Upper lobe of left lung (tissue), 4 donors: ENCODE measurements around the gene SHKBP1.

Experiments
- CTCF ChIP-seq, 6 experiments: fragments of 450-650 bp in 4 of 6; fragments of 200-600 bp in 2 of 6; sonication (generic) in 2 of 6; IDR thresholded peaks; one replicate each; pipeline ENCODE4 v1.5.1; 2016 to 2019; ENCODE audit warnings: antibody characterized with exemption in 6 of 6
- POLR2A ChIP-seq, 4 donors: fragments of 450-650 bp; IDR thresholded peaks; one replicate each; pipeline ENCODE4 v1.5.1; 2016 to 2017; ENCODE audit warnings: antibody characterized with exemption in 4 of 4, mild to moderate bottlenecking in 2 of 4
- POLR2AphosphoS5 ChIP-seq, 2 donors: sonication (generic); formaldehyde crosslinking; IDR thresholded peaks; one replicate each; pipeline ENCODE4 v1.5.1; 2017; ENCODE audit warnings: antibody characterized with exemption in 2 of 2

DNA sequence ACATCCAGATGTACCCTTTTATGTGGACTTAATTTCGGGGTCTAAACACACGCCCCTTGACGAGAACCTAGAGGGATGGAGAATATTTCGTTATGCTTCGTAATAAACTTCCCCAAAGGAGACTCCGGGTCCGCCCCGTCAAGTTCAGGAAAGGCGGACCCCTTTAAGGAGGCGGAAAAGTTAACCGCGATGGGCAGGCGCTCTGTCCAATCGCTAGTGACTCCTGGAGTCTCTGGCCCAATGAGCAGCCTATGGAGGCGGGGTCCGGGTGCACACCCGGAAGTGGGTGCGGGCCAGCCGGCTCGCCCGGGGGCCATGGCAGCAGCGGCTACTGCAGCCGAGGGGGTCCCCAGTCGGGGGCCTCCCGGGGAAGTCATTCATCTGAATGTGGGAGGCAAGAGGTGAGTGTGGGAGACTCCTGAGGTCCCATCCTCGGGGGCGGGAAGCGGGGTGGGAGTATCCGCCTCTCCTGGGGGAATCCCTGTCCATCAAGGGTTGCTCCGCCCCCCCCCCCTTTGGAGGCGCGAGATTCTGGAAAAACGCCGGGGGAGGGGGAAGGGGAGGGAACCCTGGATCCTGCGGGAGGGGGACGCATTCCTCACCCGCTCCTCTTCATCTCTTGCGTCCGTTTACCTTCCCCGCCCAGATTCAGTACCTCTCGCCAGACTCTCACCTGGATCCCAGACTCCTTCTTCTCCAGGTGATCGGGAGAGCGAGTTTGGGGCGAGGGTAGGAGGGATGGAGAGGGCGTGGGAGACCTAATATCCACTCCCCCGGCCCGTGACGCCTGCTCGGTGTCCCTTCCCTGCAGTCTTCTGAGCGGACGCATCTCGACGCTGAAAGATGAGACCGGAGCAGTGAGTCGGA is at the start of gene SHKBP1:
- TF ChIP-seq CTCF (IDR thresholded peaks at IDR 0.05) (no peak), POLR2A (IDR thresholded peaks at IDR 0.05) (peak; percentile 54 to 87 (median 66)), POLR2AphosphoS5 (IDR thresholded peaks at IDR 0.05) (peak; percentile 74 to 79)
